Ammon's horn (tissue), 1 donor: ENCODE measurements around the gene PSMB9.
"Not testable (repeated sequence)": the region's sequence is repeated elsewhere in the genome, so short reads cannot be mapped to it uniquely, and the experiment has no call there.

ENCODE experiments used
- DNase-seq: peaks from one replicate; pipeline ENCODE4 v3.0.0-alpha.2; 2016; ENCODE audit warnings: low spot score

PSMB9 gene

GRCh38 chr6:32862725-32863124 lies 8.7 kb downstream of the PSMB9 start:
- DNase-seq: no peak

GRCh38 chr6:32865724-32866443 lies 11.9 kb downstream of the PSMB9 start:
- no peak for DNase-seq

- no peak for DNase-seq
These were observed 13.1 kb downstream of the PSMB9 start for GRCh38 chr6:32867022-32867477.

- DNase-seq: no peak
These were observed 13.7 kb downstream of the PSMB9 start for GRCh38 chr6:32867554-32868256.

- DNase-seq: peak; percentile 84
These were observed 14.3 kb downstream of the PSMB9 start for GRCh38 chr6:32868257-32868788.

GRCh38 chr6:32873947-32874346 lies 20.0 kb downstream of the PSMB9 start:
- not testable (repeated sequence) for DNase-seq

GRCh38 chr6:32876603-32877002 lies 22.6 kb downstream of the PSMB9 start:
- DNase-seq: no peak

GRCh38 chr6:32879691-32880090 lies 25.7 kb downstream of the PSMB9 start:
- DNase-seq: no peak

- not testable (repeated sequence) for DNase-seq
These were observed 27.0 kb downstream of the PSMB9 start for GRCh38 chr6:32880962-32881361.

GRCh38 chr6:32882879-32883250 lies 28.9 kb downstream of the PSMB9 start:
- DNase-seq: no peak

GRCh38 chr6:32883789-32884188 lies 29.8 kb downstream of the PSMB9 start:
- DNase-seq: peak; percentile 22

GRCh38 chr6:32885698-32886286 lies 31.8 kb downstream of the PSMB9 start:
- DNase-seq: peak; percentile 84

- no peak for DNase-seq
These were observed 32.8 kb downstream of the PSMB9 start for GRCh38 chr6:32886681-32887383.

GRCh38 chr6:32887616-32888015 lies 33.6 kb downstream of the PSMB9 start:
- DNase-seq: peak; percentile 36

GRCh38 chr6:32888576-32888975 lies 34.6 kb downstream of the PSMB9 start:
- DNase-seq: no peak

- DNase-seq: no peak
These were observed 35.5 kb downstream of the PSMB9 start for GRCh38 chr6:32889533-32889932.

- no peak for DNase-seq
These were observed 36.8 kb downstream of the PSMB9 start for GRCh38 chr6:32890831-32891230.

GRCh38 chr6:32894085-32895005 lies 40.4 kb downstream of the PSMB9 start:
- peak; percentile 96 for DNase-seq

- no peak for DNase-seq
These were observed 41.0 kb downstream of the PSMB9 start for GRCh38 chr6:32895006-32895345.

- DNase-seq: no peak
These were observed 50.0 kb downstream of the PSMB9 start for GRCh38 chr6:32903952-32904351.

- no peak for DNase-seq
These were observed 51.1 kb downstream of the PSMB9 start for GRCh38 chr6:32905078-32905477.
